ENCODE results near the gene TTC3.

Gene TTC3

GRCh38 chr21:37181059-37181458 lies 108.0 kb downstream of the TTC3 start:
- FAIRE-seq: no peak
- DNase-seq (ENCODE audit: insufficient read length, low spot score): no peak
- TF ChIP-seq PAX5 (IDR thresholded peaks at IDR 0.05; ENCODE audit: insufficient read depth, low read length, severe bottlenecking): no peak
- TF ChIP-seq POLR2A (IDR thresholded peaks at IDR 0.05; ENCODE audit: low read depth, low read length): no peak
- TF ChIP-seq POU2F2 (IDR thresholded peaks at IDR 0.05; ENCODE audit: low read depth, low read length): no peak

GRCh38 chr21:37182222-37182621 lies 109.2 kb downstream of the TTC3 start:
- no peak for DNase-seq (ENCODE audit: insufficient read length, low spot score)
- FAIRE-seq: no peak
- TF ChIP-seq POLR2A (IDR thresholded peaks at IDR 0.05; ENCODE audit: low read depth, low read length): no peak
- TF ChIP-seq POLR2AphosphoS5 (IDR thresholded peaks at IDR 0.05; ENCODE audit: low read depth, low read length): no peak
- no peak for TF ChIP-seq SPI1 (IDR thresholded peaks at IDR 0.05; ENCODE audit: low read depth, low read length)
- TF ChIP-seq PAX5 (IDR thresholded peaks at IDR 0.05; ENCODE audit: insufficient read depth, low read length, severe bottlenecking): no peak
- TF ChIP-seq POU2F2 (IDR thresholded peaks at IDR 0.05; ENCODE audit: low read depth, low read length): no peak
- TF ChIP-seq TAF1 (IDR thresholded peaks at IDR 0.05; ENCODE audit: low read depth, low read length): no peak

GRCh38 chr21:37183749-37184148 lies 110.7 kb downstream of the TTC3 start:
- no peak for TF ChIP-seq TAF1 (IDR thresholded peaks at IDR 0.05; ENCODE audit: low read depth, low read length)
- no peak for TF ChIP-seq POU2F2 (IDR thresholded peaks at IDR 0.05; ENCODE audit: low read depth, low read length)
- TF ChIP-seq PAX5 (IDR thresholded peaks at IDR 0.05; ENCODE audit: insufficient read depth, low read length, severe bottlenecking): no peak
- no peak for TF ChIP-seq SPI1 (IDR thresholded peaks at IDR 0.05; ENCODE audit: low read depth, low read length)
- no peak for TF ChIP-seq POLR2AphosphoS5 (IDR thresholded peaks at IDR 0.05; ENCODE audit: low read depth, low read length)
- no peak for TF ChIP-seq POLR2A (IDR thresholded peaks at IDR 0.05; ENCODE audit: low read depth, low read length)
- no peak for FAIRE-seq
- no peak for DNase-seq (ENCODE audit: insufficient read length, low spot score)

GRCh38 chr21:37184784-37185593 lies 111.9 kb downstream of the TTC3 start:
- FAIRE-seq: no peak
- no peak for DNase-seq (ENCODE audit: insufficient read length, low spot score)
- TF ChIP-seq POU2F2 (IDR thresholded peaks at IDR 0.05; ENCODE audit: low read depth, low read length) (no peak), POLR2A (IDR thresholded peaks at IDR 0.05; ENCODE audit: low read depth, low read length) (no peak)

GRCh38 chr21:37186983-37187382 lies 113.9 kb downstream of the TTC3 start:
- FAIRE-seq (no peak), DNase-seq (ENCODE audit: insufficient read length, low spot score) (no peak)
- no peak for TF ChIP-seq POLR2AphosphoS5 (IDR thresholded peaks at IDR 0.05; ENCODE audit: low read depth, low read length)
- TF ChIP-seq PAX5 (IDR thresholded peaks at IDR 0.05; ENCODE audit: insufficient read depth, low read length, severe bottlenecking): no peak
- TF ChIP-seq POU2F2 (IDR thresholded peaks at IDR 0.05; ENCODE audit: low read depth, low read length): no peak
- no peak for TF ChIP-seq POLR2A (IDR thresholded peaks at IDR 0.05; ENCODE audit: low read depth, low read length)
- TF ChIP-seq TAF1 (IDR thresholded peaks at IDR 0.05; ENCODE audit: low read depth, low read length): no peak
- no peak for TF ChIP-seq SPI1 (IDR thresholded peaks at IDR 0.05; ENCODE audit: low read depth, low read length)

- DNase-seq (ENCODE audit: insufficient read length, low spot score) (no peak), FAIRE-seq (no peak)
- TF ChIP-seq TAF1 (IDR thresholded peaks at IDR 0.05; ENCODE audit: low read depth, low read length): no peak
- no peak for TF ChIP-seq POLR2A (IDR thresholded peaks at IDR 0.05; ENCODE audit: low read depth, low read length)
- no peak for TF ChIP-seq SPI1 (IDR thresholded peaks at IDR 0.05; ENCODE audit: low read depth, low read length)
- no peak for TF ChIP-seq POLR2AphosphoS5 (IDR thresholded peaks at IDR 0.05; ENCODE audit: low read depth, low read length)
- no peak for TF ChIP-seq PAX5 (IDR thresholded peaks at IDR 0.05; ENCODE audit: insufficient read depth, low read length, severe bottlenecking)
- TF ChIP-seq POU2F2 (IDR thresholded peaks at IDR 0.05; ENCODE audit: low read depth, low read length): no peak
Measured at GRCh38 chr21:37188825-37189224, 115.8 kb downstream of the TTC3 start.

- TF ChIP-seq POLR2A (IDR thresholded peaks at IDR 0.05; ENCODE audit: low read depth, low read length) (no peak), POU2F2 (IDR thresholded peaks at IDR 0.05; ENCODE audit: low read depth, low read length) (no peak), TAF1 (IDR thresholded peaks at IDR 0.05; ENCODE audit: low read depth, low read length) (no peak), POLR2AphosphoS5 (IDR thresholded peaks at IDR 0.05; ENCODE audit: low read depth, low read length) (no peak), SPI1 (IDR thresholded peaks at IDR 0.05; ENCODE audit: low read depth, low read length) (no peak), PAX5 (IDR thresholded peaks at IDR 0.05; ENCODE audit: insufficient read depth, low read length, severe bottlenecking) (no peak)
- DNase-seq (ENCODE audit: insufficient read length, low spot score) (no peak), FAIRE-seq (no peak)
Measured at GRCh38 chr21:37192019-37192418, 119.0 kb downstream of the TTC3 start.

- DNase-seq (ENCODE audit: insufficient read length, low spot score): no peak
- FAIRE-seq: no peak
- TF ChIP-seq PAX5 (IDR thresholded peaks at IDR 0.05; ENCODE audit: insufficient read depth, low read length, severe bottlenecking) (no peak), POU2F2 (IDR thresholded peaks at IDR 0.05; ENCODE audit: low read depth, low read length) (no peak), POLR2AphosphoS5 (IDR thresholded peaks at IDR 0.05; ENCODE audit: low read depth, low read length) (no peak), TAF1 (IDR thresholded peaks at IDR 0.05; ENCODE audit: low read depth, low read length) (no peak), SPI1 (IDR thresholded peaks at IDR 0.05; ENCODE audit: low read depth, low read length) (no peak), POLR2A (IDR thresholded peaks at IDR 0.05; ENCODE audit: low read depth, low read length) (no peak)
Measured at GRCh38 chr21:37193006-37193405, 120.0 kb downstream of the TTC3 start.

- no peak for TF ChIP-seq POLR2AphosphoS5 (IDR thresholded peaks at IDR 0.05; ENCODE audit: low read depth, low read length)
- no peak for TF ChIP-seq TAF1 (IDR thresholded peaks at IDR 0.05; ENCODE audit: low read depth, low read length)
- no peak for TF ChIP-seq SPI1 (IDR thresholded peaks at IDR 0.05; ENCODE audit: low read depth, low read length)
- TF ChIP-seq POLR2A (IDR thresholded peaks at IDR 0.05; ENCODE audit: low read depth, low read length): no peak
- no peak for TF ChIP-seq PAX5 (IDR thresholded peaks at IDR 0.05; ENCODE audit: insufficient read depth, low read length, severe bottlenecking)
- no peak for TF ChIP-seq POU2F2 (IDR thresholded peaks at IDR 0.05; ENCODE audit: low read depth, low read length)
- DNase-seq (ENCODE audit: insufficient read length, low spot score) (no peak), FAIRE-seq (no peak)
Measured at GRCh38 chr21:37193676-37194075, 120.6 kb downstream of the TTC3 start.

- no peak for TF ChIP-seq POU2F2 (IDR thresholded peaks at IDR 0.05; ENCODE audit: low read depth, low read length)
- TF ChIP-seq TAF1 (IDR thresholded peaks at IDR 0.05; ENCODE audit: low read depth, low read length): no peak
- TF ChIP-seq PAX5 (IDR thresholded peaks at IDR 0.05; ENCODE audit: insufficient read depth, low read length, severe bottlenecking): no peak
- no peak for TF ChIP-seq POLR2A (IDR thresholded peaks at IDR 0.05; ENCODE audit: low read depth, low read length)
- no peak for TF ChIP-seq SPI1 (IDR thresholded peaks at IDR 0.05; ENCODE audit: low read depth, low read length)
- TF ChIP-seq POLR2AphosphoS5 (IDR thresholded peaks at IDR 0.05; ENCODE audit: low read depth, low read length): no peak
- DNase-seq (ENCODE audit: insufficient read length, low spot score) (no peak), FAIRE-seq (no peak)
Measured at GRCh38 chr21:37195059-37195458, 122.0 kb downstream of the TTC3 start.

Measured in GM12891 (cell line).